ENCODE measurements around the gene TMEM187. TPM values are rescaled to one million over a fixed set of nuclear protein-coding genes. Genes with fewer than 3 reads are reported as not detected.
"Not testable (repeated sequence)": the region's sequence is repeated elsewhere in the genome, so short reads cannot be mapped to it uniquely, and the experiment has no call there.

Gene TMEM187
- total RNA-seq, 1 donor from 2014 or later: 4.3 TPM

- no peak for DNase-seq (ENCODE audit: low read depth)
- H3K4me3 ChIP-seq (ENCODE audit: low read depth, low read length): no peak overlapping the region
- TF ChIP-seq CTCF (conservative IDR thresholded peaks at IDR 0.05; ENCODE audit: low read depth, low read length): no peak
Measured at GRCh38 chrX:153974726-153975286, 2.3 kb downstream of the TMEM187 start.

- not testable (repeated sequence) for DNase-seq (ENCODE audit: low read depth); H3K4me3 ChIP-seq (ENCODE audit: low read depth, low read length)
Measured at GRCh38 chrX:153980394-153980793, 7.8 kb downstream of the TMEM187 start.

DNA sequence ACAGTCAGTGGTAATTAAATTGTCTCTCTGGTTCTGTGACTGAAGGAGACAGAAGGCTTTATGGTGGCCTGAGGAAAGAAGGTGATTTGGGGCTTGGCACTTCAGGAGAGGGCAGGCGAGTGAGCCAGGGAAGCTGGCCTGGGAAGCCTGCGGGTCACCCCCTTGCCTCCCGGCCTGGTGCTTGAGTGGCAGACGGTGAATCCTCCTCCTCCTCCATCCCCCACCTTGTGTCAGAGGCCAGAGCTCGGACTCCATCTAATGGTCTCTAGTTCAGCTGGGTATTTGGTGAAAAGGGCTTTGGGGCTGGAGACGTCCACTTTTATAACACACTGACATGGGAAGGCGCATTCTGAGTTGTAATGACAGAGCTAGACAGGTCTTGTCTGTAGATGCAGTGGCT lies 8.7 kb downstream of the TMEM187 start:
- no peak for DNase-seq (ENCODE audit: low read depth)
- TF ChIP-seq CTCF (conservative IDR thresholded peaks at IDR 0.05; ENCODE audit: low read depth, low read length): no peak
- H3K4me3 ChIP-seq (ENCODE audit: low read depth, low read length): no peak overlapping the region

DNA sequence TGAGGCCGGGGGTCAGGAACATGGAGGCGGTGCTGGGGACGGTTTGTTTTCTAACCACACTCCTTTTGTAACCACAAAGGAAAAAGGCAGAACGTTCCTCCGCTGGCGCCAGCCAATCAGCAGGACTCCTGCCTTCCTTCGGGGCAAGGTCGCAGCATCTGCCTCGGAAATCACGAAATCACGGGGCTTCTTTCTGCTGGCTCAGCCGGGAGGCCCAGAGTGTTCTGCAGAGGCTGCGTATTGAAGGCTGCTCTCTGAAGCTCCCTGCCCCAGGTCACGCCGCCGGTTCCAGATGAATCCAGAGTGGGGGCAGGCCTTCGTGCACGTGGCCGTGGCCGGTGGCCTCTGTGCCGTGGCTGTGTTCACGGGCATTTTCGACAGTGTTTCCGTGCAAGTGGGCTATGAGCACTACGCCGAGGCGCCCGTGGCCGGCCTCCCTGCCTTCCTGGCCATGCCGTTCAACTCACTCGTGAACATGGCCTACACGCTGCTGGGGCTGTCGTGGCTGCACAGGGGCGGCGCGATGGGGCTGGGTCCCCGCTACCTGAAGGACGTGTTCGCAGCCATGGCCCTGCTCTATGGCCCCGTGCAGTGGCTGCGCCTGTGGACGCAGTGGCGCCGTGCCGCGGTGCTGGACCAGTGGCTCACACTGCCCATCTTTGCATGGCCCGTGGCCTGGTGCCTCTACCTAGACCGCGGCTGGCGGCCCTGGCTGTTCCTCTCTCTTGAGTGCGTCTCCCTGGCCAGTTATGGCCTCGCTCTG lies 9.4 kb downstream of the TMEM187 start:
- no peak for DNase-seq (ENCODE audit: low read depth)
- no peak for TF ChIP-seq CTCF (conservative IDR thresholded peaks at IDR 0.05; ENCODE audit: low read depth, low read length)
- H3K4me3 ChIP-seq (ENCODE audit: low read depth, low read length): no peak overlapping the region

DNA sequence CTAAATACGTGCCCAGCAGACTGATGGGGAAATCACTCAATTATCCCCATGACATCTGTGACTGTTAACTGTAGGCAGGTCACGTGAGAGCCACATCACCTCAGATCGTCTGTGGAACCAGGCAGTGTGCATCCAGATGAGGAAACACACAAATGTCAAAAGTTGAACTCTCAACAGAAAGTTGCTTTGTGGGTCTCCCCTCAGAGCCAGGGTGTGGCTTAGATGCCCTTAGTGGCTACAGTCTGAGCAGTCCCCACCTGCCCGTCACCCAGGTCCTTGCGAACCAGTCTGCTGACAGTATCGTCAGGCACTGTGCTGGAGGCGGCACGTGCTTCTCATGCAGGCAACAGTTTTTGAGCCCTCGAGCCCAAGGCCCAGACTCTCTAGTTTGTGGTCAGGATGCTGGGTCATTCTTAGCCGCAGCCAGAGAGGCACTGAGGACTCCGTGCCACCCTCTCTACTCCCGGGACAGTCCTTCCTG lies 10.8 kb downstream of the TMEM187 start:
- no peak for DNase-seq (ENCODE audit: low read depth)
- no peak for TF ChIP-seq CTCF (conservative IDR thresholded peaks at IDR 0.05; ENCODE audit: low read depth, low read length)
- H3K4me3 ChIP-seq (ENCODE audit: low read depth, low read length): no peak overlapping the region

- no peak overlapping the region for H3K4me3 ChIP-seq (ENCODE audit: low read depth, low read length)
- DNase-seq (ENCODE audit: low read depth): no peak
- TF ChIP-seq CTCF (conservative IDR thresholded peaks at IDR 0.05; ENCODE audit: low read depth, low read length): no peak
Measured at GRCh38 chrX:153984351-153985178, 12.0 kb downstream of the TMEM187 start.

DNA sequence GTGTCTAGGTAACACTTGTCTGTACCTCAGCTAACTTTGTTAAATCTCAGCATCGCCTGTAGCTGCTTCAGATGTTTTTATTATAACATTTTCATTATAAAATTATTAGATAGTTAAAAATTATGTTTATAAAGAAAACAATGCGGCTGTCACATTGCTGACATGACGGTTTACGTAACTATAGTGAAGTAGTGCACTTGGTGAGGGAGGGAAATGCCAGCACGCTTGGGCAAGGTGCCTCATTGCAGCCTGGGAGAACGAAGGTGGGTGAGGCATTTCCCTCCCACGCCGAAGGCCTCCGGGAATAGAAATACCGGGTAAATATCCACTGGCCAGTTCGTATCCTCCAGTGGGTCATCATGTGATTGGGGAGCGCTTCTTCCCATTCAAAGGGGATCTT lies 15.9 kb downstream of the TMEM187 start:
- no peak for TF ChIP-seq CTCF (conservative IDR thresholded peaks at IDR 0.05; ENCODE audit: low read depth, low read length)
- no peak for DNase-seq (ENCODE audit: low read depth)
- H3K4me3 ChIP-seq (ENCODE audit: low read depth, low read length): no peak overlapping the region

Data from epithelial cell of proximal tubule (primary cell).